Uterus (tissue), 2 donors: Measurements from ENCODE around the gene PKNOX2.

Source experiments
- CTCF ChIP-seq, 4 experiments: fragments of 200-600 bp in 2 of 4; fragments of 450-650 bp in 2 of 4; sonication (generic) in 2 of 4; IDR thresholded peaks; one replicate each; pipeline ENCODE4 v1.5.1; 2016 to 2019; ENCODE audit warnings: antibody characterized with exemption in 4 of 4, mild to moderate bottlenecking in 2 of 4, moderate library complexity in 1 of 4
- POLR2A ChIP-seq, 2 donors: fragments of 450-650 bp; IDR thresholded peaks; one replicate each; pipeline ENCODE4 v1.6.1; 2016; ENCODE audit warnings: antibody characterized with exemption in 2 of 2, mild to moderate bottlenecking in 1 of 2, moderate library complexity in 1 of 2

GRCh38 chr11:125468852-125469251 is 304.3 kb downstream of the PKNOX2 start:
- TF ChIP-seq CTCF (IDR thresholded peaks at IDR 0.05), result no peak
- TF ChIP-seq POLR2A (IDR thresholded peaks at IDR 0.05), result no peak
